NCI-H187 treated with DMSO at 0.1 percent for 48 hours (cell line): ENCODE data around the gene SIX3.

Experiments used
- DNase-seq: peaks from one replicate; lab custom pipeline; 2025; lab: John Stamatoyannopoulos, UW

Gene SIX3

GRCh38 chr2:44941551-44942234 lies at the start of gene SIX3:
TSS of gene SIX3 (plus strand) at chr2:44941702. CDS start at chr2:44942105, 403 bp downstream.
- DNase-seq: no peak

- DNase-seq: no peak
Measured at GRCh38 chr2:44894058-44894457, 47.4 kb upstream of the SIX3 start.

GRCh38 chr2:44895061-44895460 lies 46.4 kb upstream of the SIX3 start:
- DNase-seq: no peak

- DNase-seq: no peak
Measured at GRCh38 chr2:44897406-44897805, 44.1 kb upstream of the SIX3 start.

GRCh38 chr2:44902217-44903137 lies 39.0 kb upstream of the SIX3 start:
- DNase-seq: no peak

GRCh38 chr2:44904578-44904977 lies 36.9 kb upstream of the SIX3 start:
- no peak for DNase-seq

- DNase-seq: no peak
Measured at GRCh38 chr2:44906972-44907371, 34.5 kb upstream of the SIX3 start.

GRCh38 chr2:44909831-44910230 lies 31.7 kb upstream of the SIX3 start:
- DNase-seq: no peak

- no peak for DNase-seq
Measured at GRCh38 chr2:44912660-44913059, 28.8 kb upstream of the SIX3 start.

- DNase-seq: no peak
Measured at GRCh38 chr2:44916291-44916690, 25.2 kb upstream of the SIX3 start.

- no peak for DNase-seq
Measured at GRCh38 chr2:44918095-44918775, 23.3 kb upstream of the SIX3 start.

- no peak for DNase-seq
Measured at GRCh38 chr2:44920751-44921150, 20.8 kb upstream of the SIX3 start.

- DNase-seq: no peak
Measured at GRCh38 chr2:44922776-44923175, 18.7 kb upstream of the SIX3 start.

- DNase-seq: no peak
Measured at GRCh38 chr2:44925561-44926136, 15.9 kb upstream of the SIX3 start.

GRCh38 chr2:44926957-44927356 lies 14.5 kb upstream of the SIX3 start:
- DNase-seq: no peak

- DNase-seq: no peak
Measured at GRCh38 chr2:44927985-44928482, 13.5 kb upstream of the SIX3 start.

GRCh38 chr2:44928483-44929158 lies 12.9 kb upstream of the SIX3 start:
- DNase-seq: no peak

- no peak for DNase-seq
Measured at GRCh38 chr2:44929159-44929734, 12.3 kb upstream of the SIX3 start.

- DNase-seq: no peak
Measured at GRCh38 chr2:44929735-44930273, 11.7 kb upstream of the SIX3 start.

- DNase-seq: no peak
Measured at GRCh38 chr2:44930274-44931197, 11.0 kb upstream of the SIX3 start.
